VCaP (cell line): ENCODE measurements around the gene TSPYL4.
"Not testable (repeated sequence)": the region's sequence is repeated elsewhere in the genome, so short reads cannot be mapped to it uniquely, and the experiment has no call there.

Experiments
- H3K27ac ChIP-seq: fragments of 450-650 bp; 2 replicates; pipeline ENCODE4 v1.5.1; 2017
- TF ChIP-seq, protein P1 (sequence below): fragments of 450-650 bp; conservative IDR thresholded peaks from 2 replicates; pipeline ENCODE4 v1.5.1; 2017; ENCODE audit warnings: mild to moderate bottlenecking, moderate library complexity

The TSPYL4 gene

DNA sequence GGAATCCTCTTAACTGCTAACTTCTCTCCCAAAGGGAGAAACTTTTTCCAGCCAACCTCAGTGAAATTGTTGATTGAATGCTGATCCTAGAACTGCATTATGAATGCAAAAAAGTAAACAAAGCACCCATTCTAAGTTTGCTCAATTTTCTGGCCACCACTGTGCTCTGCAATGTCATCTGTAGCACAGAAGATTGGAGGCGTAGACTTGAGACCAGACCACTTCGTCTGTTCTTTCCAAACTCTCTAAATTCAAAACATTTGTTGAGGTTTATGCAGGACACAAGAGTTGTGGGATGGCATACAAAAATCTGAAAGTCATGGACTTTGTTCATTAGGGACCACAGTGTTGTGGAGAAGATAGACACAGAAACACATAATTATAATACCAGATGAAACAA lies 36.9 kb upstream of the TSPYL4 start:
- TF ChIP-seq, protein P1, sequence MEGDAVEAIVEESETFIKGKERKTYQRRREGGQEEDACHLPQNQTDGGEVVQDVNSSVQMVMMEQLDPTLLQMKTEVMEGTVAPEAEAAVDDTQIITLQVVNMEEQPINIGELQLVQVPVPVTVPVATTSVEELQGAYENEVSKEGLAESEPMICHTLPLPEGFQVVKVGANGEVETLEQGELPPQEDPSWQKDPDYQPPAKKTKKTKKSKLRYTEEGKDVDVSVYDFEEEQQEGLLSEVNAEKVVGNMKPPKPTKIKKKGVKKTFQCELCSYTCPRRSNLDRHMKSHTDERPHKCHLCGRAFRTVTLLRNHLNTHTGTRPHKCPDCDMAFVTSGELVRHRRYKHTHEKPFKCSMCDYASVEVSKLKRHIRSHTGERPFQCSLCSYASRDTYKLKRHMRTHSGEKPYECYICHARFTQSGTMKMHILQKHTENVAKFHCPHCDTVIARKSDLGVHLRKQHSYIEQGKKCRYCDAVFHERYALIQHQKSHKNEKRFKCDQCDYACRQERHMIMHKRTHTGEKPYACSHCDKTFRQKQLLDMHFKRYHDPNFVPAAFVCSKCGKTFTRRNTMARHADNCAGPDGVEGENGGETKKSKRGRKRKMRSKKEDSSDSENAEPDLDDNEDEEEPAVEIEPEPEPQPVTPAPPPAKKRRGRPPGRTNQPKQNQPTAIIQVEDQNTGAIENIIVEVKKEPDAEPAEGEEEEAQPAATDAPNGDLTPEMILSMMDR: no peak
- H3K27ac ChIP-seq: no peak overlapping the region

- TF ChIP-seq, protein P1: no peak
- no peak overlapping the region for H3K27ac ChIP-seq
Measured at GRCh38 chr6:116289876-116290275, 36.0 kb upstream of the TSPYL4 start.

GRCh38 chr6:116287689-116288282 lies 33.9 kb upstream of the TSPYL4 start:
- TF ChIP-seq, protein P1: peak; percentile 88
- no peak overlapping the region for H3K27ac ChIP-seq

DNA sequence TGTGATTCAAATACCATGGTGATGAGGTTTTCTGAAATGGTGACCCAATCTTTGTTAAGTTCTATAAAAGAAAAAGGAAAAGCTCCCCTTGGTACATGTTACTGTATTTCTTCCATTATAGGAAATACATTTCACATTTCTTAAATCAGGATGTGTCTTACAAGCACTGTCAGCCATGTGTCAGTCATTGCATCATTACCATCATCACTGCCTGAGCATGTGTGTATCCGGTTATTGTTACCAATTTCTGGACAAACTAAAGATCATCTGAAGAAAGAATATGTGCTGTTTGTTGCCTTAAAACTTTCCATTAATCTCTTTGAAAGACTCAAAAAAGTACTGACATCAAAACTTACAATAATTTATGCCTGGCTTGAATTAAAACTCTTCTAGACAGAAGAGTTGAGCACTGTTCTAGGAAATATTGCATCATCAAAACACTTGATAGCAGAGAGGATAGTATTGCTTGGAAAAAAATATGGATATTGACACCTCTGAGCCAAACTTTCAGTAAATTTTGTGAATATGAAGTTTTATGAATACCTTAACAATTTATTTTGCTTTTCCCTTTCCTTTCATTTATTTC lies 33.0 kb upstream of the TSPYL4 start:
- TF ChIP-seq, protein P1: no peak
- H3K27ac ChIP-seq: no peak overlapping the region

GRCh38 chr6:116284984-116285383 lies 31.1 kb upstream of the TSPYL4 start:
- H3K27ac ChIP-seq: not testable (repeated sequence)

- TF ChIP-seq, protein P1: no peak
- no peak overlapping the region for H3K27ac ChIP-seq
Measured at GRCh38 chr6:116283191-116283590, 29.3 kb upstream of the TSPYL4 start.

GRCh38 chr6:116282698-116283097 lies 28.8 kb upstream of the TSPYL4 start:
- TF ChIP-seq, protein P1: no peak
- no peak overlapping the region for H3K27ac ChIP-seq

- TF ChIP-seq, protein P1: no peak
- H3K27ac ChIP-seq: peak overlapping the region; percentile 96
Measured at GRCh38 chr6:116280933-116281316, 27.1 kb upstream of the TSPYL4 start.
